Mesenchymal stem cell (in vitro differentiated cells and primary cell): ENCODE results near the gene UGT3A1.

Source experiments
- DNase-seq: peaks from one replicate; pipeline ENCODE4 v3.0.0-alpha.2; 2013
- H2AFZ ChIP-seq: one replicate; pipeline ENCODE4 v1.6.1; 2013; ENCODE audit warnings: low read depth, mild to moderate bottlenecking, control low read depth, inconsistent platforms, low read length, moderate library complexity
- H2AK5ac ChIP-seq: 2 replicates; pipeline ENCODE4 v1.6.1; 2013; ENCODE audit warnings: low read length, moderate library complexity, mild to moderate bottlenecking, inconsistent platforms; ENCODE audit not compliant: severe bottlenecking
- H2BK120ac ChIP-seq: one replicate; pipeline ENCODE4 v1.6.1; 2013; ENCODE audit warnings: low read depth, mild to moderate bottlenecking, inconsistent platforms, low read length, moderate library complexity
- H2BK12ac ChIP-seq, 2 experiments: one replicate each; pipeline ENCODE4 v1.6.1; 2013; ENCODE audit warnings: inconsistent platforms in 2 of 2, low read length in 2 of 2, mild to moderate bottlenecking in 2 of 2, moderate library complexity in 2 of 2, control low read depth in 1 of 2
- H2BK15ac ChIP-seq: one replicate; pipeline ENCODE4 v1.6.1; 2013; ENCODE audit warnings: mild to moderate bottlenecking, low read depth, inconsistent platforms; ENCODE audit not compliant: poor library complexity, severe bottlenecking
- H2BK5ac ChIP-seq: 2 replicates; pipeline ENCODE4 v1.6.1; 2013; ENCODE audit warnings: low read depth, mild to moderate bottlenecking, low read length, control low read depth, inconsistent platforms; ENCODE audit not compliant: poor library complexity, severe bottlenecking
- H3K14ac ChIP-seq, 2 experiments: one replicate each; pipeline ENCODE4 v1.6.1; 2013; ENCODE audit warnings: inconsistent platforms in 2 of 2, low read length in 2 of 2, control low read depth in 1 of 2, mild to moderate bottlenecking in 1 of 2, moderate library complexity in 1 of 2
- H3K18ac ChIP-seq, 2 experiments: one replicate each; pipeline ENCODE4 v1.6.1; 2013; ENCODE audit warnings: inconsistent platforms in 2 of 2, low read length in 2 of 2, control low read depth in 1 of 2, low read depth in 1 of 2, mild to moderate bottlenecking in 1 of 2
- H3K23ac ChIP-seq, 2 experiments: one replicate each; pipeline ENCODE4 v1.6.1; 2013; ENCODE audit warnings: inconsistent platforms in 2 of 2, low read length in 2 of 2, mild to moderate bottlenecking in 2 of 2, moderate library complexity in 2 of 2, control low read depth in 1 of 2
- H3K27ac ChIP-seq: 2 replicates; pipeline ENCODE4 v1.5.1; 2013; ENCODE audit warnings: mild to moderate bottlenecking, moderate library complexity, low read length, control low read depth, inconsistent platforms; ENCODE audit not compliant: poor library complexity, severe bottlenecking
- H3K27me3 ChIP-seq, 2 experiments: 2 replicates each; pipeline versions ENCODE4 v1.6.1 to v1.7.0; 2013; ENCODE audit warnings: low read length in 2 of 2, mild to moderate bottlenecking in 2 of 2, moderate library complexity in 2 of 2, control low read depth in 1 of 2, inconsistent platforms in 1 of 2; ENCODE audit not compliant: control insufficient read depth in 1 of 2, insufficient read depth in 1 of 2
- H3K36me3 ChIP-seq, 2 experiments: 2 replicates each; pipeline versions ENCODE4 v1.6.1 to v1.7.0; 2013; ENCODE audit warnings: low read length in 2 of 2, control low read depth in 1 of 2, inconsistent platforms in 1 of 2, low read depth in 1 of 2, mild to moderate bottlenecking in 1 of 2; ENCODE audit not compliant: insufficient read depth in 2 of 2, control insufficient read depth in 1 of 2
- H3K4ac ChIP-seq, 2 experiments: one replicate each; pipeline ENCODE4 v1.6.1; 2013; ENCODE audit warnings: inconsistent platforms in 2 of 2, low read length in 2 of 2, mild to moderate bottlenecking in 2 of 2, moderate library complexity in 2 of 2, control low read depth in 1 of 2, low read depth in 1 of 2
- H3K4me1 ChIP-seq: 2 replicates; pipeline ENCODE4 v1.6.1; 2013; ENCODE audit warnings: low read depth, low read length, control low read depth; ENCODE audit not compliant: control insufficient read depth, insufficient read depth
- H3K4me2 ChIP-seq: 2 replicates; pipeline ENCODE4 v1.6.1; 2013; ENCODE audit warnings: low read length, mild to moderate bottlenecking, inconsistent platforms; ENCODE audit not compliant: poor library complexity, severe bottlenecking
- H3K4me3 ChIP-seq, 2 experiments: 2 replicates each; pipeline versions ENCODE4 v1.5.1 to v1.7.0; 2013; ENCODE audit warnings: low read length in 2 of 2, mild to moderate bottlenecking in 2 of 2, control low read depth in 1 of 2, low read depth in 1 of 2; ENCODE audit not compliant: insufficient read depth in 1 of 2
- H3K79me1 ChIP-seq: replicated peaks from 2 replicates; pipeline ENCODE4 v1.6.1; 2013; ENCODE audit warnings: mild to moderate bottlenecking, control low read depth, low read length, inconsistent platforms; ENCODE audit not compliant: poor library complexity, severe bottlenecking
- H3K9ac ChIP-seq: 2 replicates; pipeline ENCODE4 v1.7.0; 2013; ENCODE audit warnings: mild to moderate bottlenecking, low read length, moderate library complexity
- H3K9me3 ChIP-seq: 2 replicates; pipeline ENCODE4 v1.7.0; 2013; ENCODE audit warnings: mild to moderate bottlenecking, low read length; ENCODE audit not compliant: control insufficient read depth
- H4K8ac ChIP-seq: one replicate; pipeline ENCODE4 v1.6.1; 2013; ENCODE audit warnings: inconsistent platforms, mild to moderate bottlenecking, low read length, moderate library complexity
- H4K91ac ChIP-seq: one replicate; pipeline ENCODE4 v1.6.1; 2013; ENCODE audit warnings: mild to moderate bottlenecking, low read length, inconsistent platforms
- WGBS: methylation state at CpG from one replicate; pipeline ENCODE4 v1.1.7; 2013; ENCODE audit warnings: mixed read lengths; 5-methylcytosine and 5-hydroxymethylcytosine counted together

Gene UGT3A1

GRCh38 chr5:35996076-35996475, 4.9 kb upstream of the UGT3A1 start:
- H2BK120ac ChIP-seq = no peak overlapping the region
- no peak overlapping the region for H3K27ac ChIP-seq
- H3K27me3 ChIP-seq = peaks cover 7 to 13% of the 10 kb centered on the region in 2 experiments
- no peak overlapping the region for H3K18ac ChIP-seq
- H3K4me3 ChIP-seq = no peak overlapping the region
- no peak overlapping the region for H3K9ac ChIP-seq
- no peak overlapping the region for H4K91ac ChIP-seq
- WGBS = 72% methylated on average over 4 of the region's 4 CpGs
- H3K14ac ChIP-seq = no peak overlapping the region
- no peaks in the 10 kb centered on the region for H3K36me3 ChIP-seq
- H3K79me1 ChIP-seq = no peaks in the 10 kb centered on the region
- no peak overlapping the region for H2BK15ac ChIP-seq
- H2AK5ac ChIP-seq = no peak overlapping the region
- no peaks in the 10 kb centered on the region for H3K9me3 ChIP-seq
- H3K23ac ChIP-seq = no peak overlapping the region
- H3K4me2 ChIP-seq = no peak overlapping the region
- no peak overlapping the region for H2BK5ac ChIP-seq
- no peak overlapping the region for H3K4ac ChIP-seq
- H2AFZ ChIP-seq = no peak overlapping the region
- H4K8ac ChIP-seq = no peak overlapping the region
- H3K4me1 ChIP-seq = no peaks in the 10 kb centered on the region
- no peak for DNase-seq
- no peak overlapping the region for H2BK12ac ChIP-seq

GRCh38 chr5:35990520-35990919, 670 bp downstream of the UGT3A1 start:
- Histone ChIP-seq H3K4ac (no peak overlapping the region), H2BK120ac (no peak overlapping the region), H3K23ac (no peak overlapping the region), H2BK12ac (no peak overlapping the region), H2BK15ac (no peak overlapping the region), H3K14ac (no peak overlapping the region), H3K4me1 (no peaks in the 10 kb centered on the region), H3K27ac (no peak overlapping the region), H4K91ac (no peak overlapping the region), H3K79me1 (no peaks in the 10 kb centered on the region), H2BK5ac (no peak overlapping the region), H3K18ac (no peak overlapping the region), H3K27me3 (peaks cover 11 to 21% of the 10 kb centered on the region in 2 experiments), H4K8ac (no peak overlapping the region), H2AFZ (no peak overlapping the region), H3K4me3 (no peak overlapping the region), H2AK5ac (no peak overlapping the region), H3K4me2 (no peak overlapping the region), H3K36me3 (no peaks in the 10 kb centered on the region), H3K9me3 (no peaks in the 10 kb centered on the region), H3K9ac (no peak overlapping the region)
- 35% methylated on average over 8 of the region's 12 CpGs for WGBS
- DNase-seq = no peak

GRCh38 chr5:35988529-35988928, 2.7 kb downstream of the UGT3A1 start:
- Histone ChIP-seq H3K18ac (no peak overlapping the region), H3K4me2 (no peak overlapping the region), H3K4me3 (no peak overlapping the region), H2AFZ (no peak overlapping the region), H3K9ac (no peak overlapping the region), H3K23ac (no peak overlapping the region), H3K9me3 (no peaks in the 10 kb centered on the region), H2BK120ac (no peak overlapping the region), H2BK15ac (no peak overlapping the region), H3K27me3 (peaks cover 11 to 21% of the 10 kb centered on the region in 2 experiments), H3K14ac (no peak overlapping the region), H2BK12ac (no peak overlapping the region), H3K27ac (no peak overlapping the region), H4K91ac (no peak overlapping the region), H2AK5ac (no peak overlapping the region), H3K4ac (no peak overlapping the region), H3K36me3 (no peaks in the 10 kb centered on the region), H4K8ac (no peak overlapping the region), H3K4me1 (no peaks in the 10 kb centered on the region), H3K79me1 (no peaks in the 10 kb centered on the region), H2BK5ac (no peak overlapping the region)
- no peak for DNase-seq
- WGBS = 88% methylated on average over 4 of the region's 4 CpGs

- Histone ChIP-seq H3K23ac (no peak overlapping the region), H2BK15ac (no peak overlapping the region), H2BK120ac (no peak overlapping the region), H3K18ac (no peak overlapping the region), H3K27me3 (peaks cover 11 to 21% of the 10 kb centered on the region in 2 experiments), H2BK5ac (no peak overlapping the region), H3K4ac (no peak overlapping the region), H2AK5ac (no peak overlapping the region), H3K4me3 (no peak overlapping the region), H3K9me3 (no peaks in the 10 kb centered on the region), H2BK12ac (no peak overlapping the region), H4K8ac (no peak overlapping the region), H3K36me3 (no peaks in the 10 kb centered on the region), H3K79me1 (no peaks in the 10 kb centered on the region), H4K91ac (no peak overlapping the region), H3K27ac (no peak overlapping the region), H2AFZ (no peak overlapping the region), H3K4me2 (no peak overlapping the region), H3K14ac (no peak overlapping the region), H3K9ac (no peak overlapping the region), H3K4me1 (no peaks in the 10 kb centered on the region)
- no peak for DNase-seq
- WGBS = 17% methylated on average over 1 of the region's 3 CpGs
Observed at GRCh38 chr5:35987776-35988175, 3.4 kb downstream of the UGT3A1 start.
